ENCODE measurements around the gene CLEC4E. TPM values are rescaled to one million over a fixed set of nuclear protein-coding genes. Genes with fewer than 3 reads are reported as not detected.

The CLEC4E gene
- polyA plus RNA-seq, 1 donor, result not detected

DNA sequence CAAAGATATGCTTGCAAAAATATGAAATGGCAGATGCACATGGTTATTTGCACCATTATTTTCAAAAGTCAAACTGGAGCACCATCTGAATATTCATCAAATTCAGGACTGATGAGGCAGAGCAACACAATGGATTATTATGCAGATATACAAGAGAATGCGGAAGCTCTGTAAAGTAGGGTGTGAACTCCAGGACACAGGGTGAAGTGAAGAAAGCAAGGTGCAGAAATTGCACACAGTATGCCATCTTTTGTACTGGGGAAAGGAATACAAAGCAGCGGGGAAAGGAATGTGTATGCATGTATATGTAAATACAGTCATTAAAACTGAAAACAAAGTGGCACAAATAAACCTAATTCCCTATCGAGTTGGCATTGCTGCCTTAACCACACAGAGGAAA, 22.7 kb upstream of the CLEC4E start:
- DNase-seq, result no peak
- Histone ChIP-seq H3K36me3 (ENCODE audit: control insufficient read depth, insufficient read depth, low read length) (no peaks in the 10 kb centered on the region), H3K27ac (ENCODE audit: low read length) (no peak overlapping the region), H3K4me1 (ENCODE audit: control insufficient read depth, insufficient read depth, low read length) (no peaks in the 10 kb centered on the region), H3K27me3 (ENCODE audit: control insufficient read depth, insufficient read depth, low read length) (no peaks in the 10 kb centered on the region), H3K4me3 (ENCODE audit: low read length) (no peak overlapping the region), H3K9me3 (ENCODE audit: control insufficient read depth, low read depth, low read length) (peaks cover 17% of the 10 kb centered on the region)
- no CpG with 5 or more reads among the region's 3 CpGs for WGBS (ENCODE audit: insufficient coverage, low lambda C conversion rate)

DNA sequence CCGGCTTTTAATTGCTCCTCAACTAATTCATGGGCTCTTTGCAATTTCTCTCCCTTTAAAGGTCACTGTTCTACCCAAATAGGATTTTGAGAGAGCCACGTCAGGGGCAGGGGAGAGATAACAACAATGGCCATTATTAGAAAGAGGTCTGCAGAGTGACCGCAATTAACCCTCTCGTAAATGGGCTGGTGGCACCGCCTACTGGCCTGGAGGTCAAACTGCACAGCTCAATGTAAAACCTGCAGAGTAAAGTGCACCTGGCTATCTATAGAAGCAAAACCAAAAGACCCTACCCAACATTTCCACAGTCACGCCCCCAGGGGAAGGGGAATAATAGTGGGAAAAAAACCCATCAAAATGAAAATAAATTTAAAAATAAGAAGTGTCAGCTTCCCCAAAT, 21.6 kb upstream of the CLEC4E start:
- Histone ChIP-seq H3K4me1 (ENCODE audit: control insufficient read depth, insufficient read depth, low read length) (no peaks in the 10 kb centered on the region), H3K4me3 (ENCODE audit: low read length) (no peak overlapping the region), H3K9me3 (ENCODE audit: control insufficient read depth, low read depth, low read length) (peaks cover 13% of the 10 kb centered on the region), H3K27me3 (ENCODE audit: control insufficient read depth, insufficient read depth, low read length) (no peaks in the 10 kb centered on the region), H3K36me3 (ENCODE audit: control insufficient read depth, insufficient read depth, low read length) (no peaks in the 10 kb centered on the region), H3K27ac (ENCODE audit: low read length) (no peak overlapping the region)
- no CpG with 5 or more reads among the region's 6 CpGs for WGBS (ENCODE audit: insufficient coverage, low lambda C conversion rate)
- no peak for DNase-seq

DNA sequence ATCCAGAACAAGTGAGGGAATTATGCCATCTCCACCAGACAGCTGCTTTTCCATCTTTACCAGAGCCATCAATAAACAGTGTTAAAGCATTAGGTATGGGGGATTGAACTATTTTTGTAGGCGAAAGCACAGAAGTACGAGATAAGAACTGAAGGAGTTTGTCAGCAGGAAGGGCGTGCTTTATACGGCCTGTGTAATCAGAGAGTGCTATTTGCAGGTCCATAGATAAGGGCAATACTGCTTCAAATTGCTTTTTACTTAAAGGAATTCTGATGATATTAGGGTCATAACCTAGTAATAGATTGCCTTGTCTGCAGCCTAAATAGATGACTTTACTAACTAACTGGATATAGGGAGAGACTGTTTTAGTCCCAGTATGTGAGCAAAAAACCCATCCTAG, 20.3 kb upstream of the CLEC4E start:
- peak; percentile 56 to 79 for DNase-seq
- 20% methylated on average over 2 of the region's 4 CpGs for WGBS (ENCODE audit: insufficient coverage, low lambda C conversion rate)
- H3K27ac ChIP-seq (ENCODE audit: low read length), result peak overlapping the region; percentile 37
- H3K4me1 ChIP-seq (ENCODE audit: control insufficient read depth, insufficient read depth, low read length), result no peaks in the 10 kb centered on the region
- H3K4me3 ChIP-seq (ENCODE audit: low read length), result no peak overlapping the region
- H3K36me3 ChIP-seq (ENCODE audit: control insufficient read depth, insufficient read depth, low read length), result no peaks in the 10 kb centered on the region
- peaks cover 13% of the 10 kb centered on the region for H3K9me3 ChIP-seq (ENCODE audit: control insufficient read depth, low read depth, low read length)
- no peaks in the 10 kb centered on the region for H3K27me3 ChIP-seq (ENCODE audit: control insufficient read depth, insufficient read depth, low read length)

DNA sequence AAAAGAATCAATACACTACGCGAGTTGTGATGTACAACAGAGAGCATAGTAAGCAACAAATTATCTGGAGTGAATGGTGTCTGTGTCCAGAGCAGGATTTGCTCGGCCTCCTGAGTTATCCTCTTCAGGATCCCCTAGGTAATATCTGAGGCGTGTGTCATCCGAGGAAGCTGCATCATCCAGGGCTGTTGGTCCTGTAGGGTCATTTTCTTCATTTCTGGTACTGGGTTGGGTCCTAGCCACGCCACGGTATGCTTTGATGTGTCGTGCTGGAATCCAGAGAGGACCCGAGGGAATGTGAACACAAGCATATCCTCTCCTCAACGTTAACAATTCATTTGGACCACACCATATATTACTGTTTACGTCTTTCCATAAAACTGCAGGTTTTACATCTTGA, 19.0 kb upstream of the CLEC4E start:
- peaks cover 12% of the 10 kb centered on the region for H3K9me3 ChIP-seq (ENCODE audit: control insufficient read depth, low read depth, low read length)
- no peaks in the 10 kb centered on the region for H3K4me1 ChIP-seq (ENCODE audit: control insufficient read depth, insufficient read depth, low read length)
- H3K4me3 ChIP-seq (ENCODE audit: low read length), result no peak overlapping the region
- no peaks in the 10 kb centered on the region for H3K36me3 ChIP-seq (ENCODE audit: control insufficient read depth, insufficient read depth, low read length)
- 86% methylated on average over 2 of the region's 11 CpGs for WGBS (ENCODE audit: insufficient coverage, low lambda C conversion rate)
- no peaks in the 10 kb centered on the region for H3K27me3 ChIP-seq (ENCODE audit: control insufficient read depth, insufficient read depth, low read length)
- no peak overlapping the region for H3K27ac ChIP-seq (ENCODE audit: low read length)
- DNase-seq, result no peak

DNA sequence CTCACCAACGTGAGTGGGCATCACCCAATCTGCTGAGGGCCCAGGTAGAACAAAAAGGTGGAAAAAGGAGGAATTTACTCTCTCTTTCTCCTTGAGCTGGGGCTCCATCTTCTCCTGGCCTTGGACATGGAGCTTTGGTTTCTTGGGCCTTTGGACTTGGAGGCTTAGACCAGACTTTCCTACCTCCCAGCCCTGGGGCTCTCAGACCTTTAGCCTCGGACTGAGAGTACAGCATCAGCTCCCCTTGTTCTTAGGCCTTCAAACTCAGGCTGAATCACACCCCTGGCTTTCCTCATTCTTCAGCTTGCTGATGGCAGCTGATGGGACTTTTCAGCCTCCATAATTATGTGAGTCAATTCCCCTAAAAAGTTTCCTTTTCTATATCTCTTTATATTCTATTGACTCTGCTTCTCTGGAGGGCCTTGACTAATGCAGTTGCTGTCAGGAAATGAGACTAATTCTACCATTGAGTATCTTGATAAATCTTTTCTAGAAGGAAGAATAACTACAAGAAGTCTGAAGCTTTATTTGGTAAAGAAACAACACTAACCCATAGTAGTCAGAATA, 15.9 kb upstream of the CLEC4E start:
- Histone ChIP-seq H3K27ac (ENCODE audit: low read length) (no peak overlapping the region), H3K4me3 (ENCODE audit: low read length) (no peak overlapping the region), H3K27me3 (ENCODE audit: control insufficient read depth, insufficient read depth, low read length) (no peaks in the 10 kb centered on the region), H3K36me3 (ENCODE audit: control insufficient read depth, insufficient read depth, low read length) (no peaks in the 10 kb centered on the region), H3K9me3 (ENCODE audit: control insufficient read depth, low read depth, low read length) (no peaks in the 10 kb centered on the region), H3K4me1 (ENCODE audit: control insufficient read depth, insufficient read depth, low read length) (no peaks in the 10 kb centered on the region)
- peak; percentile 21 to 60 for DNase-seq
- WGBS (ENCODE audit: insufficient coverage, low lambda C conversion rate), result no CpG with 5 or more reads among the region's 2 CpGs

DNA sequence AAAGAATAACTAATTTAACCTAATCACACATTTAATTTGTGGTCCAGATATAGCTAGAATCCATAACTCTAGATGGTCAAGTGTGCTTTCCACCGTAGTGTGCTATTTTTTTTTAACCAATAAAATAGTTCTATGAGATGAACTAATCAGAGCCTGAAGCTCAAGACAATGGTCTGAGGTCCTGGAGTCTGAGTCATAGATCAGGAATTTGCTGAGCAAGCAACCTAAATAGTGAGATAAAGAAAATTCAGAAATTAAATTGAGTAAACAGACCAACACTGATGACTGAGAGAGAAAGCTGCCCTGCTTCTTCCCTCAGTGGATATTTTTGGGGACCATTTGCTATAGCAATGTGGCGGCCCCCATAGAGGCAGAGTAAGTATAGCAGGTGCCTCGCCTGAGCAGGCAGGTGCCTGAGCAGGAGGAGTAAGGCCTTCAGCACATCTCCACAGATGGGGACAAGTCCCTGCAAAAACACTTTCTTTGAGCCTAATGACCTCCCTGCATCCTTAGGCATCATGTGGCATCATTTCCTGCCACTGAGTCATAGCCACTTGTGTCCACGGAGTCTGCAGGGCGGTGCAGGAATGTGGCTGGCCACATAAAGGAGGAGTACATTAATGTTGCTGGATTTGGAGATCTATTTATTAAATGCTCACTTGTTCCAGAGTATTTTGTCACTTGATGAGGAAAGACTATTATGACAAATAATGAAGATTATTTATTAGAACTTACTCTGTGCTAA, 13.9 kb upstream of the CLEC4E start:
- Histone ChIP-seq H3K27me3 (ENCODE audit: control insufficient read depth, insufficient read depth, low read length) (no peaks in the 10 kb centered on the region), H3K27ac (ENCODE audit: low read length) (no peak overlapping the region), H3K4me3 (ENCODE audit: low read length) (no peak overlapping the region), H3K9me3 (ENCODE audit: control insufficient read depth, low read depth, low read length) (no peaks in the 10 kb centered on the region), H3K36me3 (ENCODE audit: control insufficient read depth, insufficient read depth, low read length) (no peaks in the 10 kb centered on the region), H3K4me1 (ENCODE audit: control insufficient read depth, insufficient read depth, low read length) (no peaks in the 10 kb centered on the region)
- no peak for DNase-seq
- no CpG with 5 or more reads among the region's 5 CpGs for WGBS (ENCODE audit: insufficient coverage, low lambda C conversion rate)

DNA sequence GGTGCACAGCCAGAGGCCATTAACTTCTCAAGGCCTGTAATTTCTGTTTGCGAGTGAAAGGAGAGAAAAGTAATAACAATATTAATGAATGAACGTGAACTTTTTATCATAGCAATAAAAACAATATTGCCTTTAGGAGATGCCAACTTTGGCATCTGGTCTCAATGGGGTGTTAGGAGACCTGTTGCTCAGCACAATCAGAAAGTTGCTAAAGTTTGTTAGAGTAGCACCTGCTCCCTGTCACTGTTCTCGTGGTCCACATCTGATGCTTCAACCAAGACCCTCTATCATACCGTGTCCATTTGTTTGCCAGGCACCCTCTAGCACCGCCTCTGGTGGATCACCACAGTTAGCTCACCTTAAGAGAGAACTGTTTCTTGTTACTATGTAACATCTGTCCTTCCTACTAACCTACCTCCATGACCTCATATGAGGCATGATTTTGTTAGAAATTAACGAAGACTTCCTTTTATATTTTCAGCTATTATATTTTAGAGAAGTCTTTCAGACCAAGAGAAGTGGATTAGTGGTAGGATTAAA, 12.5 kb upstream of the CLEC4E start:
- Histone ChIP-seq H3K27ac (ENCODE audit: low read length) (no peak overlapping the region), H3K4me3 (ENCODE audit: low read length) (no peak overlapping the region), H3K36me3 (ENCODE audit: control insufficient read depth, insufficient read depth, low read length) (no peaks in the 10 kb centered on the region), H3K27me3 (ENCODE audit: control insufficient read depth, insufficient read depth, low read length) (no peaks in the 10 kb centered on the region), H3K9me3 (ENCODE audit: control insufficient read depth, low read depth, low read length) (no peaks in the 10 kb centered on the region), H3K4me1 (ENCODE audit: control insufficient read depth, insufficient read depth, low read length) (no peaks in the 10 kb centered on the region)
- WGBS (ENCODE audit: insufficient coverage, low lambda C conversion rate), result 100% methylated on average over 1 of the region's 6 CpGs
- DNase-seq, result no peak

DNA sequence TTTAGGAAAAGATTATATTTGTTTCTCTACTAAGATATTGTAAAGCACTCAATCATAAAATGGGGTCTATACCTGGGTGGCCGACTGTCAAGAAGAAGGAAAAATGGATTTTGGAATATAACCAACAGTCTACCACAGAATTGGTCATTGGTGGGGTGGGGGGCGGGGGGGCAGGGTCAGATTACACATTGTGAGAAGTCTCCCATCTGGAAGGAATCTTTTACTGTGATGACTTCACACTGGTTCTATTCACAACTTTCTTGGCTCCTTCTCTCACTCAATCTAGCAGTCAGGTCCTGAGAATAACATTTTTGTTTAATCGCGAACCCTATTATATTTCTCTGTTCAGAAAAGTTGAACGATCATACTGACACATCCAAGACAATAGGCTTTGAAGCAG, 8.7 kb upstream of the CLEC4E start:
- no peak for DNase-seq
- no peak overlapping the region for H3K27ac ChIP-seq (ENCODE audit: low read length)
- no peaks in the 10 kb centered on the region for H3K4me1 ChIP-seq (ENCODE audit: control insufficient read depth, insufficient read depth, low read length)
- no peaks in the 10 kb centered on the region for H3K9me3 ChIP-seq (ENCODE audit: control insufficient read depth, low read depth, low read length)
- no peak overlapping the region for H3K4me3 ChIP-seq (ENCODE audit: low read length)
- WGBS (ENCODE audit: insufficient coverage, low lambda C conversion rate), result 60% methylated on average over 1 of the region's 5 CpGs
- no peaks in the 10 kb centered on the region for H3K27me3 ChIP-seq (ENCODE audit: control insufficient read depth, insufficient read depth, low read length)
- no peaks in the 10 kb centered on the region for H3K36me3 ChIP-seq (ENCODE audit: control insufficient read depth, insufficient read depth, low read length)

DNA sequence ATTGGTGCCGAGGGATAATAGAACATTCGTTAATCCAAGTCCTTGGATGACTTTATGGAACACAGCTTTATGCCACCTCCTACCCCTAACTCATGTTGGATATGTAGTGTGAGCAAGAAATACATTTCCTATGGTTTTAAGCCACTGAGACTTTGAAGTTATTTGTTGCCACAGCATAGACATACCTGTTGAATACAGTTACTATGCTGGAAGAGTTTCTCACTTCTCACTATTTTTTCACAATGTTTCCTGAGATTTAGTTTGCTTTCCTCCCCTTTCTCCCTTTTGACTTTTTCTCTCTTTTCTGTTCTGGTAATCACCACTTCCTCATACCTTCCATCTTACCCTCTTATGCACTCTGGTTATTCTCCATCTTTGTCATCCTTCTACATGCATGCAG, 7.5 kb upstream of the CLEC4E start:
- H3K27me3 ChIP-seq (ENCODE audit: control insufficient read depth, insufficient read depth, low read length), result no peaks in the 10 kb centered on the region
- no peaks in the 10 kb centered on the region for H3K36me3 ChIP-seq (ENCODE audit: control insufficient read depth, insufficient read depth, low read length)
- H3K9me3 ChIP-seq (ENCODE audit: control insufficient read depth, low read depth, low read length), result no peaks in the 10 kb centered on the region
- no peak for DNase-seq
- H3K4me1 ChIP-seq (ENCODE audit: control insufficient read depth, insufficient read depth, low read length), result no peaks in the 10 kb centered on the region
- no CpG with 5 or more reads among the region's 2 CpGs for WGBS (ENCODE audit: insufficient coverage, low lambda C conversion rate)
- no peak overlapping the region for H3K4me3 ChIP-seq (ENCODE audit: low read length)
- no peak overlapping the region for H3K27ac ChIP-seq (ENCODE audit: low read length)

DNA sequence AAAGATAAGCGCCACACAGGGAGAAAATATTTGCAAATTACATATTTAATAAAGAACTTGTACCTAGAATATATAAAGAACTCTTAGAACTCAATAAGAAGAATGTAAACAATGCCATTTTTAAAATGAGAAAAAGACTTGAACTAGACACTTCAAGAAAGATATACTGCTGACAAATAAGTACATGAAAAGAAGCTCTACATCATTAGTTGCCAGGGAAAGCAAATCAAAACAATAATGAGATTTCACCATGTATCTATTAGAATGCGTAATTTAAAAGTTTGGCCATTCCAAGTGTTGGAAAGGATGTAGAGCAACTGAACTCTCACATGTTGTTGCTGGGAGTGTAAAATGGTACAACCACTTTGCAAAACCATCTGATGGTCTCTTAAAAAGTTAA, 6.9 kb upstream of the CLEC4E start:
- Histone ChIP-seq H3K27ac (ENCODE audit: low read length) (no peak overlapping the region), H3K36me3 (ENCODE audit: control insufficient read depth, insufficient read depth, low read length) (no peaks in the 10 kb centered on the region), H3K27me3 (ENCODE audit: control insufficient read depth, insufficient read depth, low read length) (no peaks in the 10 kb centered on the region), H3K4me1 (ENCODE audit: control insufficient read depth, insufficient read depth, low read length) (no peaks in the 10 kb centered on the region), H3K9me3 (ENCODE audit: control insufficient read depth, low read depth, low read length) (no peaks in the 10 kb centered on the region), H3K4me3 (ENCODE audit: low read length) (no peak overlapping the region)
- 40% methylated on average over 2 of the region's 2 CpGs for WGBS (ENCODE audit: insufficient coverage, low lambda C conversion rate)
- no peak for DNase-seq

DNA sequence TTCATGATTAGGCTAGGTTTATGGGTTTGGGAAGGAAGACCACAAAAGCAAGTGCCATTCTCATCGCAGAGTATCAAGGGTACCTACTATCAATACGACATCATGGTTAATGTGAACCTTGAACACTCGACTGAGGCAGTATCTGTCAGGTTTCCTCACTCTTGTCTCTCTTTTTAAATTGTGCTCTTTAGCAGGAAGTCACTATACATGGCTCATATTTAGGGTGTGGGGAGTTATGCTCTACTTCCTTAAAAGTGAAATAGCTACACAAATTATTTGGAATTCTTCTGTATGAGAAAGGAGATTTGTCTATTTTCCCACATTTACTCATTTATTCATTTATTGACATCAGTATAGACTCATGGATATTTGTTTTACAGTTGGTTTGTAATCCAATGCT, 5.9 kb upstream of the CLEC4E start:
- Histone ChIP-seq H3K27me3 (ENCODE audit: control insufficient read depth, insufficient read depth, low read length) (no peaks in the 10 kb centered on the region), H3K36me3 (ENCODE audit: control insufficient read depth, insufficient read depth, low read length) (no peaks in the 10 kb centered on the region), H3K4me1 (ENCODE audit: control insufficient read depth, insufficient read depth, low read length) (no peaks in the 10 kb centered on the region), H3K9me3 (ENCODE audit: control insufficient read depth, low read depth, low read length) (no peaks in the 10 kb centered on the region), H3K27ac (ENCODE audit: low read length) (no peak overlapping the region), H3K4me3 (ENCODE audit: low read length) (no peak overlapping the region)
- 80% methylated on average over 1 of the region's 3 CpGs for WGBS (ENCODE audit: insufficient coverage, low lambda C conversion rate)
- DNase-seq, result no peak

All from large intestine (tissue), 3 donors.